CD14-positive monocyte (primary cell): ENCODE measurements around the gene FSCN2. TPM values are rescaled to one million over a fixed set of nuclear protein-coding genes. Genes with fewer than 3 reads are reported as not detected.

Source experiments
- DNase-seq, 3 donors: peaks; one replicate each; pipeline ENCODE4 v3.0.0-alpha.2; 2011 to 2022
- H2AFZ ChIP-seq: 2 replicates; pipeline ENCODE4 v1.6.0; 2012; ENCODE audit warnings: mild to moderate bottlenecking, low read depth, low read length, inconsistent platforms; ENCODE audit not compliant: insufficient read depth, poor library complexity, severe bottlenecking
- H3K27ac ChIP-seq, 2 donors: 1 replicate in 1 of 2; 2 replicates in 1 of 2; pipeline ENCODE4 v1.5.1; 2012 to 2013; ENCODE audit warnings: low read length in 2 of 2, control low read depth in 1 of 2, inconsistent platforms in 1 of 2, low read depth in 1 of 2, mild to moderate bottlenecking in 1 of 2
- H3K27me3 ChIP-seq, 2 donors: one replicate each; pipeline versions ENCODE4 v1.6.0 to v1.6.1; 2011 to 2013; ENCODE audit warnings: low read length in 2 of 2; ENCODE audit not compliant: control insufficient read depth in 2 of 2, insufficient read depth in 2 of 2
- H3K36me3 ChIP-seq, 2 donors: replicated peaks in 1 of 2; 1 replicate in 1 of 2; 2 replicates in 1 of 2; pipeline versions ENCODE4 v1.5.1 to v1.6.1; 2012 to 2013; ENCODE audit warnings: low read length in 2 of 2, control low read depth in 1 of 2, inconsistent platforms in 1 of 2, mild to moderate bottlenecking in 1 of 2; ENCODE audit not compliant: insufficient read depth in 2 of 2, control insufficient read depth in 1 of 2
- H3K4me1 ChIP-seq, 2 donors: 1 replicate in 1 of 2; 2 replicates in 1 of 2; pipeline versions ENCODE4 v1.5.1 to v1.6.1; 2012 to 2013; ENCODE audit warnings: low read length in 2 of 2, control low read depth in 1 of 2, inconsistent platforms in 1 of 2, mild to moderate bottlenecking in 1 of 2, moderate library complexity in 1 of 2; ENCODE audit not compliant: insufficient read depth in 2 of 2, control insufficient read depth in 1 of 2
- H3K4me2 ChIP-seq: replicated peaks from 2 replicates; pipeline ENCODE3; 2012; ENCODE audit warnings: low read length, moderate library complexity, mild to moderate bottlenecking; ENCODE audit not compliant: poor library complexity, severe bottlenecking; ENCODE audit errors: extremely low read depth
- H3K4me3 ChIP-seq, 3 experiments: fragments of 200-600 bp in 1 of 3; sonication (generic) in 1 of 3; replicated peaks in 1 of 3; 1 replicate in 2 of 3; 2 replicates in 1 of 3; pipeline ENCODE4 v1.5.1; 2011 to 2013; ENCODE audit warnings: low read length in 3 of 3, mild to moderate bottlenecking in 3 of 3, control low read depth in 2 of 3, low read depth in 2 of 3, inconsistent platforms in 1 of 3, moderate library complexity in 1 of 3
- H3K79me2 ChIP-seq: 2 replicates; pipeline ENCODE4 v1.6.0; 2012; ENCODE audit warnings: mild to moderate bottlenecking, control low read depth, inconsistent platforms, low read length, moderate library complexity; ENCODE audit not compliant: insufficient read depth
- H3K9ac ChIP-seq: 2 replicates; pipeline ENCODE4 v1.6.0; 2017; ENCODE audit warnings: low read length, mild to moderate bottlenecking; ENCODE audit not compliant: insufficient read depth, poor library complexity, severe bottlenecking
- H3K9me3 ChIP-seq, 2 donors: replicated peaks in 1 of 2; 1 replicate in 1 of 2; 2 replicates in 1 of 2; pipeline versions ENCODE4 v1.5.1 to v1.6.1; 2012 to 2013; ENCODE audit warnings: low read length in 2 of 2, control low read depth in 1 of 2; ENCODE audit not compliant: control insufficient read depth in 1 of 2, insufficient read depth in 1 of 2
- H4K20me1 ChIP-seq: 2 replicates; pipeline ENCODE4 v1.6.0; 2012; ENCODE audit warnings: mild to moderate bottlenecking, low read length, control low read depth, moderate library complexity; ENCODE audit not compliant: insufficient read depth
- H3K27ac Mint-ChIP-seq, 7 donors: one replicate each; pipeline ENCODE4 v1.8.0; 2020; ENCODE audit warnings: mild to moderate bottlenecking in 7 of 7, mixed read lengths in 7 of 7, moderate library complexity in 6 of 7, inconsistent platforms in 2 of 7
- H3K27me3 Mint-ChIP-seq, 3 donors: one replicate each; pipeline ENCODE4 v1.8.0; 2021 to 2022; ENCODE audit warnings: low read depth in 3 of 3, mild to moderate bottlenecking in 3 of 3, mixed read lengths in 3 of 3, moderate library complexity in 3 of 3, inconsistent platforms in 1 of 3
- H3K36me3 Mint-ChIP-seq, 2 donors: one replicate each; pipeline ENCODE4 v1.8.0; 2020; ENCODE audit warnings: mixed read lengths in 2 of 2, inconsistent platforms in 1 of 2, mild to moderate bottlenecking in 1 of 2
- H3K4me1 Mint-ChIP-seq: one replicate; pipeline ENCODE4 v1.8.0; 2020; ENCODE audit warnings: mild to moderate bottlenecking, mixed read lengths
- H3K4me3 Mint-ChIP-seq, 2 donors: one replicate each; pipeline ENCODE4 v1.8.0; 2020; ENCODE audit warnings: mild to moderate bottlenecking in 2 of 2, mixed read lengths in 2 of 2, moderate library complexity in 1 of 2
- H3K9me3 Mint-ChIP-seq, 7 donors: one replicate each; pipeline ENCODE4 v1.8.0; 2020 to 2022; ENCODE audit warnings: mixed read lengths in 7 of 7, mild to moderate bottlenecking in 6 of 7, moderate library complexity in 6 of 7, inconsistent platforms in 2 of 7
- CTCF ChIP-seq: fragments of 200-600 bp; IDR thresholded peaks from one replicate; pipeline ENCODE4 v1.8.0; 2022; ENCODE audit warnings: antibody characterized with exemption, mild to moderate bottlenecking
- WGBS: methylation state at CpG from one replicate; pipeline ENCODE4 v1.1.5; 2013; ENCODE audit warnings: missing lambda C conversion rate; ENCODE audit not compliant: insufficient coverage; 5-methylcytosine and 5-hydroxymethylcytosine counted together
- intact Hi-C, 2 donors: fragments of 100-400 bp; cut with micrococcal nuclease; formaldehyde crosslinking; loops; one replicate each; pipeline versions ENCODE4 v1.15.0 to v1.15.1; 2023
- polyA plus RNA-seq, 3 donors: library from polyadenylated mRNA; depleted of rRNA in 1 of 3; unstranded in 2 of 3; stranded (reverse) in 1 of 3; fragments of 300-500 nt in 2 of 3; fragments of >200 nt in 1 of 3; fragmentation: Illumina TruSeq in 2 of 3; gene quantifications; 1 replicate in 2 of 3; 2 replicates in 1 of 3; pipeline ENCODE4 v1.2.3, GENCODE V29; 2012 to 2021

FSCN2 gene
- polyA plus RNA-seq, 3 donors = 0.07 TPM; not detected in 2

GRCh38 chr17:81492706-81493105 lies 35.5 kb upstream of the FSCN2 start:
- H3K4me3 Mint-ChIP-seq = peak overlapping the region in 1 of 2 donors; percentile 57
- no peak overlapping the region for H3K27ac Mint-ChIP-seq
- H3K9me3 Mint-ChIP-seq = peaks cover 0 to 2% (median 0%) of the 10 kb centered on the region in 7 donors

DNA sequence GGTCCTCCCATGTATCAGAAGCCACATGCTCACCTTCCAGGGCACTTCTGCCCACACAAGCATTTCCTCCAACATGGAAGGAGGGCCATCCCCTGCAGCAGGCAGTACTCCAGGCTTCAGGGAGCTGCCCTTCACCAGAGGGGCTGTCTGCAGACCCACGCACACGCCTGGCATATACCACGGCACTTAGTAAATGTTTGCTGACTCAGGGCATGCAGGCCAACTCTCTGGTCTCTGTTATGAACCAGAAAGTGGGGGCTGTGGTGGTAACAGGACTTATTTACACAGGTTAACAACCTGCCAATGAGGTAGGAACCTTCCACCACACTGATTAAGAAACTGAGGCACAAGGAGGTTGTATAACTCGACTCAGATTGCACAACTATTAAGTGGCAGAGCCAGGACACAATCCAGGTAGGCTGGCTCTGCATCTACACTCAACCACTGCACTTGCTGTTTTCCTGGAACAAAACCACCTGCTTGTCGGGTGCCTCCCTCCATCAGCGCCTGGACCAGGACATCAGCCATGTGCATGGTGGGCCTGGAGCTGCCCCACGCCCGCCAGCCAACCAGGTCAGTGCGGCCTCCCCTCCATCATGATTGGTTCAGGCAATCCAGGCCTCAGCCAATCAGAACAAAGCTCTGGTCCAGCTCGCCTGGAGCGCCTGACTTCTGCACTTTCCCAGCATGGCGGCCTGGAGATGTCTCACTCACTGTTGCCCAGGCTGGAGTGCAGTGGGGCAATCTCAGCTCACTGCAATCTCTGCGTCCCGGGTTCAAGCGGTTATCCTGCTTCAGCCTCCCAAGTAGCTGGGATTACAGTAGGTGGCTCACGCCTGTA lies 34.8 kb upstream of the FSCN2 start:
- no peak overlapping the region for H3K27ac Mint-ChIP-seq
- DNase-seq = no peak
- Histone ChIP-seq H3K27me3 (peaks cover 0 to 19% of the 10 kb centered on the region in 2 donors), H3K79me2 (no peaks in the 10 kb centered on the region), H3K9ac (no peak overlapping the region), H3K27ac (no peak overlapping the region), H3K9me3 (no peaks in the 10 kb centered on the region), H3K36me3 (no peaks in the 10 kb centered on the region), H3K4me3 (no peak overlapping the region), H2AFZ (no peak overlapping the region), H4K20me1 (no peaks in the 10 kb centered on the region), H3K4me2 (no peak overlapping the region), H3K4me1 (peaks cover 4 to 6% of the 10 kb centered on the region in 2 donors)
- peaks cover 8% of the 10 kb centered on the region for H3K4me1 Mint-ChIP-seq
- no peak for TF ChIP-seq CTCF
- WGBS = 91% methylated on average over 15 of the region's 16 CpGs
- H3K9me3 Mint-ChIP-seq = peaks cover 0 to 2% (median 0%) of the 10 kb centered on the region in 7 donors
- H3K36me3 Mint-ChIP-seq = no peaks in the 10 kb centered on the region
- H3K4me3 Mint-ChIP-seq = peak overlapping the region in 1 of 2 donors; percentile 57
- peaks cover 33 to 65% (median 42%) of the 10 kb centered on the region in 3 donors for H3K27me3 Mint-ChIP-seq
- intact Hi-C loops = no loop called here

More at GRCh38 chr17:81492706-81493105, 35.5 kb upstream of the FSCN2 start:
- Histone ChIP-seq H3K27me3 (peaks cover 0 to 19% of the 10 kb centered on the region in 2 donors), H3K4me3 (no peak overlapping the region), H3K27ac (no peak overlapping the region), H3K4me1 (peaks cover 7 to 13% of the 10 kb centered on the region in 2 donors), H3K9ac (no peak overlapping the region), H3K4me2 (no peak overlapping the region), H4K20me1 (no peaks in the 10 kb centered on the region), H3K36me3 (no peaks in the 10 kb centered on the region), H3K79me2 (no peaks in the 10 kb centered on the region), H2AFZ (no peak overlapping the region), H3K9me3 (no peaks in the 10 kb centered on the region)
- Mint-ChIP-seq H3K36me3 (no peaks in the 10 kb centered on the region), H3K27me3 (peaks cover 28 to 58% (median 37%) of the 10 kb centered on the region in 3 donors), H3K4me1 (peaks cover 8% of the 10 kb centered on the region)
- DNase-seq = no peak
- intact Hi-C loops = no loop called here
- 81% methylated on average over 3 of the region's 9 CpGs for WGBS
- no peak for TF ChIP-seq CTCF
